ENCODE results near the gene TXNRD1.

TXNRD1 gene

GRCh38 chr12:104342147-104342546 is 126.6 kb downstream of the TXNRD1 start:
- Mint-ChIP-seq H3K4me3 (no peak overlapping the region), H3K36me3 (ENCODE audit: low read depth) (peaks cover 29% of the 10 kb centered on the region), H3K27ac (no peak overlapping the region), H3K4me1 (ENCODE audit: low read depth) (peaks cover 3% of the 10 kb centered on the region), H3K9me3 (no peaks in the 10 kb centered on the region), H3K27me3 (ENCODE audit: low read depth) (no peaks in the 10 kb centered on the region)

GRCh38 chr12:104342635-104343249 is 127.2 kb downstream of the TXNRD1 start:
- Mint-ChIP-seq H3K27me3 (ENCODE audit: low read depth) (no peaks in the 10 kb centered on the region), H3K4me3 (no peak overlapping the region), H3K27ac (no peak overlapping the region), H3K36me3 (ENCODE audit: low read depth) (peaks cover 34% of the 10 kb centered on the region), H3K9me3 (no peaks in the 10 kb centered on the region), H3K4me1 (ENCODE audit: low read depth) (peaks cover 3% of the 10 kb centered on the region)

- Mint-ChIP-seq H3K27ac (no peak overlapping the region), H3K27me3 (ENCODE audit: low read depth) (no peaks in the 10 kb centered on the region)
Measured at GRCh38 chr12:104344682-104345081, 129.1 kb downstream of the TXNRD1 start.

GRCh38 chr12:104345234-104346066 is 129.9 kb downstream of the TXNRD1 start:
- Mint-ChIP-seq H3K27me3 (ENCODE audit: low read depth) (no peaks in the 10 kb centered on the region), H3K4me1 (ENCODE audit: low read depth) (peaks cover 3% of the 10 kb centered on the region), H3K27ac (no peak overlapping the region), H3K4me3 (no peak overlapping the region), H3K36me3 (ENCODE audit: low read depth) (peaks cover 33% of the 10 kb centered on the region), H3K9me3 (no peaks in the 10 kb centered on the region)

More at GRCh38 chr12:104344682-104345081, 129.1 kb downstream of the TXNRD1 start:
- Mint-ChIP-seq H3K36me3 (ENCODE audit: low read depth) (peaks cover 37% of the 10 kb centered on the region), H3K4me1 (ENCODE audit: low read depth) (peaks cover 3% of the 10 kb centered on the region), H3K9me3 (no peaks in the 10 kb centered on the region), H3K4me3 (no peak overlapping the region)

- Mint-ChIP-seq H3K36me3 (ENCODE audit: low read depth) (peaks cover 33% of the 10 kb centered on the region), H3K9me3 (no peaks in the 10 kb centered on the region), H3K27me3 (ENCODE audit: low read depth) (no peaks in the 10 kb centered on the region), H3K4me1 (ENCODE audit: low read depth) (peaks cover 3% of the 10 kb centered on the region), H3K27ac (no peak overlapping the region), H3K4me3 (no peak overlapping the region)
Measured at GRCh38 chr12:104347374-104348075, 131.9 kb downstream of the TXNRD1 start.

- Mint-ChIP-seq H3K36me3 (ENCODE audit: low read depth) (peaks cover 28% of the 10 kb centered on the region), H3K4me1 (ENCODE audit: low read depth) (no peaks in the 10 kb centered on the region), H3K27ac (no peak overlapping the region), H3K4me3 (no peak overlapping the region), H3K9me3 (no peaks in the 10 kb centered on the region), H3K27me3 (ENCODE audit: low read depth) (no peaks in the 10 kb centered on the region)
Measured at GRCh38 chr12:104348283-104348993, 132.9 kb downstream of the TXNRD1 start.

- Mint-ChIP-seq H3K4me3 (no peak overlapping the region), H3K9me3 (no peaks in the 10 kb centered on the region), H3K27me3 (ENCODE audit: low read depth) (no peaks in the 10 kb centered on the region), H3K4me1 (ENCODE audit: low read depth) (no peaks in the 10 kb centered on the region), H3K27ac (no peak overlapping the region), H3K36me3 (ENCODE audit: low read depth) (peaks cover 28% of the 10 kb centered on the region)
Measured at GRCh38 chr12:104348994-104349494, 133.5 kb downstream of the TXNRD1 start.

- Mint-ChIP-seq H3K27me3 (ENCODE audit: low read depth) (no peaks in the 10 kb centered on the region), H3K4me3 (no peak overlapping the region), H3K9me3 (no peaks in the 10 kb centered on the region), H3K4me1 (ENCODE audit: low read depth) (no peaks in the 10 kb centered on the region), H3K27ac (no peak overlapping the region), H3K36me3 (ENCODE audit: low read depth) (peaks cover 24% of the 10 kb centered on the region)
Measured at GRCh38 chr12:104350211-104351056, 134.9 kb downstream of the TXNRD1 start.

GRCh38 chr12:104351057-104351983 is 135.7 kb downstream of the TXNRD1 start:
- Mint-ChIP-seq H3K4me3 (no peak overlapping the region), H3K36me3 (ENCODE audit: low read depth) (peaks cover 24% of the 10 kb centered on the region), H3K4me1 (ENCODE audit: low read depth) (no peaks in the 10 kb centered on the region), H3K27me3 (ENCODE audit: low read depth) (no peaks in the 10 kb centered on the region), H3K9me3 (no peaks in the 10 kb centered on the region), H3K27ac (no peak overlapping the region)

GRCh38 chr12:104352106-104352713 is 136.6 kb downstream of the TXNRD1 start:
- Mint-ChIP-seq H3K27ac (no peak overlapping the region), H3K9me3 (no peaks in the 10 kb centered on the region), H3K27me3 (ENCODE audit: low read depth) (no peaks in the 10 kb centered on the region), H3K4me1 (ENCODE audit: low read depth) (peaks cover under 1% of the 10 kb centered on the region), H3K4me3 (no peak overlapping the region), H3K36me3 (ENCODE audit: low read depth) (peaks cover 22% of the 10 kb centered on the region)

- H3K27me3 Mint-ChIP-seq (ENCODE audit: low read depth) = no peaks in the 10 kb centered on the region
- peaks cover 17% of the 10 kb centered on the region for H3K36me3 Mint-ChIP-seq (ENCODE audit: low read depth)
- H3K27ac Mint-ChIP-seq = no peak overlapping the region
- peaks cover 8% of the 10 kb centered on the region for H3K4me1 Mint-ChIP-seq (ENCODE audit: low read depth)
- no peaks in the 10 kb centered on the region for H3K9me3 Mint-ChIP-seq
- H3K4me3 Mint-ChIP-seq = no peak overlapping the region
Measured at GRCh38 chr12:104353012-104353981, 137.7 kb downstream of the TXNRD1 start.
